Measurements from ENCODE around the gene UNC119.

Gene UNC119

DNA sequence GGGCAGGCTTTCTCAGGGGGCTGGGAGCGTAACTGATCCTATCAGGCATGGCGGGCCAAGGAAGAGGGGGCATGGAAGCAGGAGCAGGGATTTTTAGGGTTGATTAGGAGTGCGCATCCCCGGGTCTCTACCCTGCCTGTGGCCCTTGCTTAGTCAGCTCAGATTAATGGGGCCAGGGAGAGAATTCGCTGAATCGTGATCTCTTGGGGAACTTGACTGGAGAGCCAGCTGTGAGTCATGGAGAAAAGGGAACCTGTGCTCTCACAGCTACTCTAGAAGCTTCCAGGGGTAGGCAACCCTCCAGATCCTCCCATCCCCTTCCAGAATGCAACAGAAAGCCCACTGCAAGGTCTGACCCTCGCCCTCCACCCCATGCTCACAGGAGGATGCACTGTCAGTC lies 42.6 kb downstream of the UNC119 start:
- H4K20me1 ChIP-seq (ENCODE audit: insufficient read depth, low read length), result no peaks in the 10 kb centered on the region

DNA sequence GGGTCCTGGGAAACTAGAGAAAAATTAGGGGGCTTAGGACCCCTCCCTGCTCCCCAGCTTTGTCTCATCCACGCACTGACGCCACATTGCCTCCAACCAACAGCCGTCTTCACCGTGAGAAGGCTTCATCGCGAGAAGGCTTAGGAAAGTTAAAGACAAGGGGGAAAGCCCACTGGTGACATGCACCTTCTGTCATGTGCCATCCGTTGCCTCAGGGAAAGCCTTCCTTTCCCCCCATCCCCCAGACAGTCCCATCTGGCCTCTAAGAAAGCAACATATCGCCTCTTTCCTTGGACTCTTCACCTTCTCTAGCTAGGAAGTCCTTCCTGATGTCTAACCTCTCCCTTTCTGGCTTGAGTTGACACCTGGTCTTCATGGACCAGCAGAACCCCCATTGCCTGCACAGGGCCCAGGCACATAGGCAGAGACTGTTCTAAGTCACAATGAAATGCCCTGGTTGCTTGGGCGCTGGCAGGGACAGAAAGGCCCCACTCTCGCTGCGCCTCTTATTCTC lies 44.2 kb downstream of the UNC119 start:
- no peaks in the 10 kb centered on the region for H4K20me1 ChIP-seq (ENCODE audit: insufficient read depth, low read length)
- H3F3A ChIP-seq (ENCODE audit: insufficient read depth, low read length), result no peaks in the 10 kb centered on the region
- H3K79me2 ChIP-seq (ENCODE audit: insufficient read depth, low read length), result no peaks in the 10 kb centered on the region
- H3K27me3 ChIP-seq (ENCODE audit: insufficient read depth, low read length), result no peaks in the 10 kb centered on the region
- no peak overlapping the region for H3K4me3 ChIP-seq (ENCODE audit: low read depth, low read length, poor library complexity, severe bottlenecking)
- no peak overlapping the region for H3K4me2 ChIP-seq (ENCODE audit: low read length)
- H3K9ac ChIP-seq (ENCODE audit: low read length), result no peak overlapping the region
- H3K27ac ChIP-seq (ENCODE audit: low read depth, low read length, poor library complexity, severe bottlenecking), result no peak overlapping the region
- no peaks in the 10 kb centered on the region for H3K9me3 ChIP-seq (ENCODE audit: low read length)
- H3K36me3 ChIP-seq (ENCODE audit: insufficient read depth, low read length), result no peaks in the 10 kb centered on the region
- TF ChIP-seq, protein P1, sequence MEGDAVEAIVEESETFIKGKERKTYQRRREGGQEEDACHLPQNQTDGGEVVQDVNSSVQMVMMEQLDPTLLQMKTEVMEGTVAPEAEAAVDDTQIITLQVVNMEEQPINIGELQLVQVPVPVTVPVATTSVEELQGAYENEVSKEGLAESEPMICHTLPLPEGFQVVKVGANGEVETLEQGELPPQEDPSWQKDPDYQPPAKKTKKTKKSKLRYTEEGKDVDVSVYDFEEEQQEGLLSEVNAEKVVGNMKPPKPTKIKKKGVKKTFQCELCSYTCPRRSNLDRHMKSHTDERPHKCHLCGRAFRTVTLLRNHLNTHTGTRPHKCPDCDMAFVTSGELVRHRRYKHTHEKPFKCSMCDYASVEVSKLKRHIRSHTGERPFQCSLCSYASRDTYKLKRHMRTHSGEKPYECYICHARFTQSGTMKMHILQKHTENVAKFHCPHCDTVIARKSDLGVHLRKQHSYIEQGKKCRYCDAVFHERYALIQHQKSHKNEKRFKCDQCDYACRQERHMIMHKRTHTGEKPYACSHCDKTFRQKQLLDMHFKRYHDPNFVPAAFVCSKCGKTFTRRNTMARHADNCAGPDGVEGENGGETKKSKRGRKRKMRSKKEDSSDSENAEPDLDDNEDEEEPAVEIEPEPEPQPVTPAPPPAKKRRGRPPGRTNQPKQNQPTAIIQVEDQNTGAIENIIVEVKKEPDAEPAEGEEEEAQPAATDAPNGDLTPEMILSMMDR (IDR thresholded peaks at IDR 0.05; ENCODE audit: low read length), result no peak
- TF ChIP-seq EZH2 (IDR thresholded peaks at IDR 0.05; ENCODE audit: borderline replicate concordance, low read length), result no peak
- no peak overlapping the region for H2AFZ ChIP-seq (ENCODE audit: low read length)
- no peaks in the 10 kb centered on the region for H3K4me1 ChIP-seq (ENCODE audit: insufficient read depth, low read length, severe bottlenecking)
- no peaks in the 10 kb centered on the region for H3K9me2 ChIP-seq (ENCODE audit: low read depth, low read length)

More for the DNA sequence above, 42.6 kb downstream of the UNC119 start:
- no peak for TF ChIP-seq EZH2 (IDR thresholded peaks at IDR 0.05; ENCODE audit: borderline replicate concordance, low read length)
- TF ChIP-seq, protein P1 (IDR thresholded peaks at IDR 0.05; ENCODE audit: low read length), result no peak
- Histone ChIP-seq H3K27me3 (ENCODE audit: insufficient read depth, low read length) (peaks cover 10% of the 10 kb centered on the region), H3K79me2 (ENCODE audit: insufficient read depth, low read length) (no peaks in the 10 kb centered on the region), H3K9ac (ENCODE audit: low read length) (no peak overlapping the region), H2AFZ (ENCODE audit: low read length) (no peak overlapping the region), H3K4me2 (ENCODE audit: low read length) (no peak overlapping the region), H3K27ac (ENCODE audit: low read depth, low read length, poor library complexity, severe bottlenecking) (no peak overlapping the region), H3K36me3 (ENCODE audit: insufficient read depth, low read length) (no peaks in the 10 kb centered on the region), H3K4me3 (ENCODE audit: low read depth, low read length, poor library complexity, severe bottlenecking) (no peak overlapping the region), H3K9me2 (ENCODE audit: low read depth, low read length) (no peaks in the 10 kb centered on the region), H3K4me1 (ENCODE audit: insufficient read depth, low read length, severe bottlenecking) (no peaks in the 10 kb centered on the region), H3K9me3 (ENCODE audit: low read length) (no peaks in the 10 kb centered on the region), H3F3A (ENCODE audit: insufficient read depth, low read length) (no peaks in the 10 kb centered on the region)

DNA sequence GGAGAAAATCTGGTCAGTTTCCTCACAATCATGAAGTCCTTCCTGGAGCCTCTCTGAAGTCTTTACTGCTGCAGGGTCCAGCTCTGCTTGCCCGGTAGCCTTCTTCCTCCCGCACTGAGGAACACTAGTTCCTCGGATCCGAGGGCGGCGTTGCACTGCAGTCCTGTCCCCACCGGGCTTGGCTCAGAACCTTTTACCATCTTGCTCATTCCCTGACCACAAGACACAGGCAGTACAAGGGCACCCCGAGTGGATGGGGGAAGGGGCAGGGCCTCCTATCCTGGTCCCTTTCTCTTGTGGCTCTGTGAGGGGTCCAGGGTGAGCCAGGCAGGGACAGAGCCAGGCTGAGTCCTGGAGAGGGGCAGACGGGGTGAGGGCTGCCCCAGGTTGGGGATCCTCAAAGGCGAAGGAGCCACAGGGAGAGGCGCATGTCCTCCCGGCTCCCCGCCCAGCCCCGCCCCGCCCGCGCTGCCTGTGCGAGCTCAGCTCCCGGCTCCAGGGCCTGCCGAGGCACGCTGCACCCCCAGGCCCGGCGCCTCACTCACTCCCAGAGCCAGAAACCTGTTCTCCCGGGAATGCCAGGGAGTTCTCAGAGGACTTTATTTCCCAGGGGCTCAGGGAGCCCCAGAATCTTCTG lies 44.7 kb downstream of the UNC119 start:
- Histone ChIP-seq H2AFZ (ENCODE audit: low read length) (no peak overlapping the region), H3K9me2 (ENCODE audit: low read depth, low read length) (no peaks in the 10 kb centered on the region), H3K4me3 (ENCODE audit: low read depth, low read length, poor library complexity, severe bottlenecking) (no peak overlapping the region), H3K27ac (ENCODE audit: low read depth, low read length, poor library complexity, severe bottlenecking) (no peak overlapping the region), H3K27me3 (ENCODE audit: insufficient read depth, low read length) (no peaks in the 10 kb centered on the region), H3K9ac (ENCODE audit: low read length) (no peak overlapping the region), H3K4me1 (ENCODE audit: insufficient read depth, low read length, severe bottlenecking) (no peaks in the 10 kb centered on the region), H3K4me2 (ENCODE audit: low read length) (no peak overlapping the region), H3F3A (ENCODE audit: insufficient read depth, low read length) (no peaks in the 10 kb centered on the region), H3K9me3 (ENCODE audit: low read length) (no peaks in the 10 kb centered on the region), H4K20me1 (ENCODE audit: insufficient read depth, low read length) (no peaks in the 10 kb centered on the region), H3K79me2 (ENCODE audit: insufficient read depth, low read length) (no peaks in the 10 kb centered on the region), H3K36me3 (ENCODE audit: insufficient read depth, low read length) (no peaks in the 10 kb centered on the region)
- TF ChIP-seq, protein P1 (IDR thresholded peaks at IDR 0.05; ENCODE audit: low read length), result no peak

All from OCI-LY1 (cell line).